GM18508 (cell line): Measurements from ENCODE around the gene DGKI.
"Not testable (repeated sequence)": the region's sequence is repeated elsewhere in the genome, so short reads cannot be mapped to it uniquely, and the experiment has no call there.

Source experiments
- ATAC-seq: cut with Tn5 transposase; IDR thresholded peaks from one replicate; pipeline ENCODE4 v1.9.1; 2021; ENCODE audit warnings: moderate number of reproducible peaks; ENCODE audit not compliant: insufficient read depth, unreplicated experiment

The DGKI gene

DNA sequence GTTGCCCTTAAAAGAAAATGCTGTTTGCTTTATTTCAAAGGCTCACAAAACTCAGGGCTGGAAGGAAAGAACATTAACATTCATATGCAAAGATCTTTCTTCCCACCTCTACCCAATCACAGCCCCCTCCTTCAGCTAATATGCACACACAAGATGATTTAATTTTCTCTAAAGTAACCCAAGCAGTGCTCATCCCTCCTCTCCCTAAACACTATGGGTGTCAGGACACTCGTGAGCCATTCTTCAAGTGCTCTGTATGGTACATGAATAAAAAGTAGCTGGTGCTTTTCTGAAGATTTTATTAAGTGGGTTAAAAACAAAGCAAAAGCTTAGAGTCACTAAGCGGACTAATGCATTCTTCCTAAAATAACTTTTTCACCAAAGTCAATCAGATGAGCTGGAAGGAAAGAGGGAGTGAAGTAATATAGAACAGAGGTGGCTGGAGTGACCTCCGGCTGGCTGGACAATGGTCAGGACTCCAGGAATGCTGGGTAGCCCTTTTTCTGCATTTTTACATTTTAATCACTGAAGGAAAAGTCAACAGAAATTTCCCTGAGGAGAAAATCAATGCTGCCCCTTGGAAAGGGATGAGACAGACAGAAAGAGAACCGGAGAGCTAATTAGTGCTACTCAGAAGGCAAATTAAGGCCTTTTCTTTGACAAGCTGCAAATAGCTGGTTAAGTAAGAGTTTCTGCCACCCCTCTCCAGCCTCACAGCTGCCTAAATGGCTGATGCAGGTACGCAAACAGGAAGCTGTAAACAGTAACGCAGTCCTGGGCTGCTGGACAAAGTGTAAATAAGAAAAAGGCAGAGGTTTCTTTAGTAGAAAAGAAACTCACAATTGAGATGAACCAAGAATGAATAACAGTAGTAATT, 6.6 kb downstream of the DGKI start:
- no peak for ATAC-seq

DNA sequence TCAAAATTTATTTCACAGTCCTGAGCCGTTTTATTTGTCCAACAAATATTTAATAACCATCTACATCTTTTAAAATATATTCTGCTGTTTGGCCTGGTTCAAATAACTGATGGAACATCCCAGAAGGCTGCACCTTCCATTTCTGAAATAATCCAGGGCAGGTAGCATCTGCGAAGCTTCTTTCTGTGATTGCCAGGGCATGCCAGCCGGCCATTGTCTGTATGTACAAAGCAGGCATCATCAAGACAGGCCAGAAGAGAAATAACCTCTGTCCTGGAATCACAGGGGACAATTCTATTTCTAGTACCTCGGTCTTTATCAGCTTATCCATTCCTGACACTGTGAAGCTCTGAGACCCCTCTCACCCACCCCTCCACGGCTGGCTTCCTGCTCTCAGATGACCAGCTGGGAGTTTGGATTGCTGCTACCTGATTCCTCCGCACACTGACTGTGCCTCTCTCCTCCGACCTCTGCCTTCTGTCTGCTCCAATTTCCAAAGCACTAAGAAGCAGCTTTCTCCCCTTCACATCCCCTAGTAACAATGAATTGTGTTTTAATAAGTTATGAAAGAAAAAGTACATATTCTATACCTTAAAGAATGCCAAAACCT, 8.0 kb downstream of the DGKI start:
- no peak for ATAC-seq

DNA sequence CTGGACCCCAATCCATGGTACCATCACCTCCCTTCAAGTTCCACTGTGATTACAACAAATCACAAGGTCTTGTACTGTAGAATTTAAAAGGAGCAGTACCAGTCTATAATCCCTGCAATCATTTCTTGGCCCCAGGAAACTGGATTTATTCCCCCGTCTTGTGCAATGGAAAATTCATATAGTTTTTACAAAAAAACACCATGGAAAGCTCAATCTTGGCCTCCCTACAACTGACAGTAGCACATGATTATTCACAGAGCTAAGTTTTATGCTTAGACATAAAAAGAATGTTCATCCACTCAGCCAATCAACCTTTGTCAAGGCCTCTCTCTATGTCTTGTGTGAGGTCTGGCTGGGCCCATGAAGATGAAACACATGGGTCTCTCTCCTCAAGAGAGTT, 10.2 kb downstream of the DGKI start:
- ATAC-seq = no peak

DNA sequence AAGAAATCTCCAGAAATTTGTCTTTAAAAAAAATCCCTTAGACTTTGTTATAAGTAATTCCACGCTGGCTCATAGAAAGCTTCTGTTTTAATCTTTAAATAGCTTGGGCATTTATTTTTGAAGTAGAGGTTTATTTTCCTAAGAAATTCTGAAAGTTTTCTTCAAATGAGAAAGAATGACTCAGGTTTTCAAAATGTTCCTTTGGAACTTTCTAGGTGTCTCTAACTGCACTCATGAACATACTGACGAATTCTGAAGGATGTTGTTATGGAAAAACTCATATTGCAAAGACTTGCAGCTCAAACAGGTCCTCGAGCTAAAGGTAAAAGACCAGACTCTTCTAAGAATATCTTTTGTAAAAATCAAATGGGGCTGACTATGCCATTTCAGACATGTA, 10.7 kb downstream of the DGKI start:
- no peak for ATAC-seq

DNA sequence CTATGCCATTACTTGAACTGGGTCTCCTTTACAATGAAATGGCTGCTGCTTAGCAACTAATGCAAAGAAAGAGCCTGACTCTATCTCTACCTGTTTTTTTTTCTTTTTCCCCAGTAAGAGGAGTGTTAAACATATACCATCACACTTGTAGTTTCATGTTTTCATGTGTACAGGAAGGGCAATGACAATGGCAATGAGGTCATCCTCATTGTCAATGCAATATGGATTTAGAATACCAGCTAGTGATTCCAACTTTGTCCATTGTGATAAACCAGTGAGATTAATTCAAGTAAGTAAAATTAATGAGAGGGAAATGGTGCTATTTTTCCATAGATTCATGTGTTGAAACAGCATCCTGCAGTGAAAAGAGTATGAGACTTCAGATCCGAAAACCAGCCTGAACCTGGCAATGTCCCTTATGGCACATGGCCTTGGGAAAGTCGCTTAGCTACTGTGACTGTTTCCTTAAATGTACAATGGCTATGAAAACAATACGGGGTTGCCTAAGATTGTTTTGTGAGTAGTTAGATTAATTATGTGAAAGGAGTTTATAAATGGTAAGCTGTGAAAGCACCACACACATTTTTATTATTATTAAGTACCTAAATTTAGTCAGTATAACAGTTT, 11.2 kb downstream of the DGKI start:
- ATAC-seq = no peak

DNA sequence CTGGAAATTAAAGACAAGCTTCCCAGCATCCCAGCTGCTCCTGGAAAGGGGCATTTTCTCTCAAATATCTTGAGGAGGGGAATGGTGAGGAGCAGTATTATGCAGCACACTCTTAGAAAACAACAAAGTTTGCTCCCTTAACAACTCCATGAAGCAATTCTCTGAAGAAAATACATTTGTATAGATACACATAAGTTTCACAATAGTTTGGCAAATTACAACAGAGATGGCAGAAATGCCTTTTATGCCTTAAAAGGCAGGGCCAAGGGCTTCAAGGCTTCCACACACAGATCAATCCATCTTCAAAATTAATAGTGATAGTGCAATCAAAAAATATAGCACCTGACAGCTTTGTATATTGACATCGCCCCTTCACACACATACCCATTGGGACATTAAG, 12.2 kb downstream of the DGKI start:
- no peak for ATAC-seq

DNA sequence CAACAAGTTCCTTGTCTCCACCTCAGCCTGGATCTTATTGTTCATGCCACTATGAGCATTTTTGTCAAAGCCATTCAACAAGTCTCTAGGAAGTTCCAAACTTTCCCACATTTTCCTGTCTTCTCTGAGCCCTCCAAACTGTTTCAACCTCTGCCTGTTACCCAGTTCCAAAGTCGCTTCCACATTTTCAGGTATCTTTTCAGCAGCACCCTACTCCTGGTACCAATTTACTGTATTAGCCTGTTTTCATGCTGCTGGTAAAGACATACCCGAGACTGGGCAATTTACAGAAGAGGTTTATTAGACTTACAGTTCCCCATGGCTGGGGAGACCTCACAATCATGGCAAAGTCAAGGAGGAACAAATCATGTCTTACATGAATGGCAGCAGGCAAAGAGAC, 13.8 kb downstream of the DGKI start:
- not testable (repeated sequence) for ATAC-seq

DNA sequence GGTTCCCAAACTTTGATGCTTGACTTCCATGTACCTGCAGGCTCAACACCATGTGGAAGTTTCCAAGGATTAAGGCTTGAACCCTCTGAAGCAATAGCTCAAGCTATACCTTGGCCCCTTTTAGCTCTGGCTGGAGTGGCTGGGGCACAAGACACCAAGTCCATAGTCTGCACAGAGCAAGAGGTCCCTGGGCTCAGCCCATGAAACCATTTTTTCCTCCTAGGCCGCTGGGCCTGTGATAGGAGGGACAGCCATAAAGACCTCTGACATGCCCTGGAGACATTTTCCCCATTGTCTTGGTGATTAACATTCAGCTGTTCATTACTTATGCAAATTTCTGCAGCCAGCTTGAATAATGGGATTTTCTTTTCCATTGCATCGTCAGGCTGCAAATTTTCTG, 14.4 kb downstream of the DGKI start:
- no peak for ATAC-seq

DNA sequence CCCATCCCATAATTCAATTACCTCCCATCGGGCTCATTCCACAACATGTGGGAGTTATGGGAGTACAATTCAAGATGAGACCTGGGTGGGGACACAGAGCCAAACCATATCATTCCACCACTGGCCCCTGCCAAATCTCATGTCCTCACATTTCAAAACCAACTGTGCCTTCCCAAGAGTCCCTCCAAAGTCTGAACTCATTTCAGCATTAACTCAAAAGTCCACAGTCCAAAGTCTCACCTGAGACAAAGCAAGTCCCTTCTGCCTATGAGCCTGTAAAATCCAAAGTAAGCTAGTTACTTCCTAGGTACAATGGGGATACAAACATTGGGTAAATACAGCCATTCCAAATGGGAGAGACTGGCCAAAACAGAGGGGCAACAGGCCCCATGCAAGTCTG, 15.2 kb downstream of the DGKI start:
- not testable (repeated sequence) for ATAC-seq

DNA sequence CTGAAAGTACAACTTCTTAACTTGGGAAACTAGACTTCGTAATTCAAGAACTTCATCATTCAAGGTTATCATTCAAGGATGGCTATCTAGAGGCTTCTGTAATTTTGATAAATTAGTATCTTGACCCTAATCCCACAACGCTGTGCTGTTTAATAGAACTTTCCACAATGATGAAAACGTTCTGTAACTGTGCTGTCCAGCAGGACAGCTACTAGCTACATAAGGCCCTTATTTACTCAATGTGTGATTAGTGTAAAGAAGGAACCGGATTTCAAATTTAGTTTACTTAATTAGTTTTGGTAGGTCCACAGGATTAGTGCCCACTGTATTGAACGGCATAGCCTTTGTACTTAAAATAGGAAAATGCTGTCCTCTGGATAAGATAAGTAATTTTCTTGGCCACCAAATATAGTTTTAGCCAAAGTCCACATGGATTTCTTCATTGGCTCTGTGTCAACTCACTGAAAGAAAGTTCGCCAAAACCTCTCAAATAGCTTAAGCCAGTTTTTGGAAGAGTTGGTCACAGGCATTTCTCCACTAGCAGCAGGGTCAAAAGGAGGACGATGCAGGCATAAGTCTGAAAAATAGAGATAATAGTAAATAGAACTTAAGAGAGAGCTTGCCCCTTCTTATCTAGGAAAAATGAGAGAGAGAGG, 17.3 kb downstream of the DGKI start:
- no peak for ATAC-seq

DNA sequence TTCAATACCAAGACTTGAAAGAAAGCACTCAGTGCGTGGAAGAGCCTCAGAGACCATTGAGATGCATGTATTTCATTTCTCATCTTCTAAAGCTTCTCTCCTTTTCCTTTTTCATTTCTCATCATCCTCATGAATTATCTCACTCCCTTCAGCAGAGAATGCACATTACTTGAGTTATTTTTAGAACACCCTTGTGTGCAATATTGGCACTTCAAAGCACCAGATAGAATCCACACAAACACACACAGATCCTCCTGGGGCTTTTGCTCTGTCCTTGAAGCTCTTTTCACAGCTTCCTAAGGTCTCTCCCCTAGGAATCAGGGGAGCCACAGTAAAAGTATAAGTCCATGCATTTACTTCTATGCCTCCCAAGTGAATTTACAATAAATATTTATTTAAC, 18.3 kb downstream of the DGKI start:
- ATAC-seq = no peak

DNA sequence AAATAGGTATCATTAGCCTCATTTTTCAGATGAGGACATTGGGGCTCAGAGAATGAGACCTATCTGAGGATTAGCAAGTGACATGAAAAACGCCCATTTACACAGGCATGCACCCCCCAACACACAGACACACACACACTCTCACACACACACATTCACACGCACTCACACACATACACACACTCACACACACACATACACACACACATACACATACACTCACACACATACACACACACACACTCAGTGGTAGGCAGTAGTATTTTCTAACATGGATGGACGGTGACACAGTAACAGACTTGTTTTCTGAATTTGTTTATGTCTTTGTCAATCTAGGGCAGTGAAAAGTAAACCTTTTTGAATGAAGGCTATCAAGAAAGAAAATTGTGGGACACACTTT, 21.3 kb downstream of the DGKI start:
- no peak for ATAC-seq

DNA sequence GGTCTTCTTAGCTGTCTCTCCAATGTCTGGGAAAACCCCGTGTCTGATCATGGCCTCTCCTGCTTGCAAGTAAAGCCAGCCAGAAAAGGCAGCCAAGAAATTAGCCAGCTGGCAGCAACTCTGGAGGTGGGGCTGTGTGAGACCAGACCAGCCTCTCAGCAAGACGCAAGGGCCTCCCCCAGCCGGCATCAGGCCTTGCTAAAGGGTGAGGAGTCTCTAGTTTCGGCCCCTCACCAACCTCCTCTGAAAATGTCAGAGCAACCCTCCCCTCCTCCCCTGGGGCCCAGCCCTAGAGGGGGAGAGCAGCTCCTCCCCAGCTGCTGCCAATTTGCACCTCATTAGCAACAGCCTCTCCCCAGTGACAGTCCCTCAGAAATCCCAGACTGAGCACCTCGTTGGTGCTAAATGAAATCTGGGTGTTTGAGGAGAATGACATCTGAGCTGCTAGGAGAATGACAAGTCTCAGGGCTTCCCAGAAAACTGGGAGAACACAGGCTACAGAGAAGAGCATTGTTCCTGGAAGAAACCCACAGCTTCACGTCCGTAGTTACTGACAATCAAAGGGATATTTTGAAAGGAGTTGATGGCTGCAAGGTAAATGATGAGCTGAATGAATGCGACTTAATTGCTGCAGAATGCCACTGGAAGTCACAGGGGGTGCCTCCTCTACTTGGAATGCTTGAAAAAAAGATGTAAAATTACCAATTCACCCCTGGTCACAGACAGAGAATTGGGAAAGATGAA, 25.9 kb downstream of the DGKI start:
- no peak for ATAC-seq

DNA sequence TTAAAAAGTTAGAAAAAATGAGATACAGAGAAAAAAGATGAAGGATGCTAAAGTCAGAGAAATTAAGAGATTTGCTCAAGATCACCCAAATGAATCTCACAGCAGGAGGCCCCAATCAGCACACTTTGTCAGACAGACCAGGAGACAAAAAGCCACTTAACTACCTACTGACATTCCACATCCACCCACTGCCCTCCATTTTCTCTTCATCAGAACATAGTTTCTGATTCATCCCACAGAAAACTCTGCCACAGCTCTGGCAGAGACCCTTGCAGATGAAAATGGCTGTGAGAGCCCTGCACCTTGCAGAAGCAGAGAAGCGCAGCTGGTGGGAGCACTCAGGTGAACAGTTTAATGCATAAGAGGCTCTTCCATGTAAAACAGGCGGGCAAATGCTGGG, 26.6 kb downstream of the DGKI start:
- ATAC-seq = no peak

DNA sequence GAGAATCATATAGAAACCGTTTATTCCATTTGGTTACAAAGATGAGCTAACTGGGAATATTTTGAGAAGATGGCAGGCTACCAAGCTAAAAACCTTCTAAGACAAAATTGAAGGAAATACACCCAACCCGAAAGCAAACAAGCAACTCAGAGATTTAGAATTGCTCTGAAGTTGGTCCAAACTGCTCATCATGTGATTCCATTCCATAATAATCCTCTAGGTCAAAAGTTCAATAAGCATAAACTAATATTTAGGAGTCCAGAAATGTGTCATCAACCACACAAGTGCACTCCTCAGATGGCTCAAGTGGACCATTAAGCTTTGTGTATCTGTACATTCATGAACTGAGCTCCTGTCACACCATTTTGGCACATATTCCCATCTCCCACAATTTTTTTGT, 28.7 kb downstream of the DGKI start:
- no peak for ATAC-seq

DNA sequence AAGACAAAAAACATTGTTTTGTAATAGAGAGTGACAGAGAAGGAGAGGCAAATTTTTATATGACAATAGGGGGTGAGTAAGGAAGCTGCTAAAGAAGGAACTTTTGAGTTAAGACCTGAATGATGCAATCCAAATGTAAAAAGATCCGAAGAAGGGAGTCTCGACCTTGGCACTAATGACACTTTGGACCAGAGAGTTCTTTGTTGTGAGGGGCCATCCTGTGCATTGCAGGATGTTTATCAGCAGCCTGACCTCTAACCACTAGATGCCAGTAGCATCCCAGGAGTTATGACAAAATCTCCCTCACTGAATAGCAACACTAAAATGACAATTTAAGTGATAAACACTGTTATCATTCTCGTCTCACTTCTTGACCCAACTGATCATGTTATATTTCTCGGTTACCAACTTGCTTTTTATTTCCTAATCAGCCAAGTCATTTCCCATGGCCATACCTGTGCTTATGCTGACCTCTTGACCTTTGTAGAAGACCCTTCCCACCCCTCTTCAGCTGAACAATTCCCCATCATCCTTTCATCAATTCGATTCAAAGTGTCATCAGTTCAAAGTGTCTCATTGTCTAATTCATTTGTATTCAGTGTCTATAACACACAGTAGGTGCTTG, 30.0 kb downstream of the DGKI start:
- ATAC-seq = no peak

DNA sequence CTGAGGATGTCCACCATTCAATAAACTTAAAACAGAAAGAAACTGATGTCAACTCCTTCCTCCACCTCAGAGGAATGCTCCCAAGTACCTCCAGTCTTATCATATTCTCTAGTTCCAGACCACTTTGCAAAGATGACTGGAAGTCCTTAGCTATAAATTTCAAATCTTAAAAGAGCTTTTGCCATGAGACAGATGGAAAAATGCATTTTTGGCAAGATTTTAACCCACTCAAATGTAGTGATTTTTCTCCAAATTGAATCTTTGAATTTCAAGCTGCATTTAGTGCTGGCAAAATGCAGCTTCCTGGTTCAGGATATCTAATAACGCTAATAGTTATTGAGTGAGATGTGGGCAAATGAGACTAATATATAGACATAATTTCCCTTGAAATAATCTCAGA, 33.2 kb downstream of the DGKI start:
- no peak for ATAC-seq

DNA sequence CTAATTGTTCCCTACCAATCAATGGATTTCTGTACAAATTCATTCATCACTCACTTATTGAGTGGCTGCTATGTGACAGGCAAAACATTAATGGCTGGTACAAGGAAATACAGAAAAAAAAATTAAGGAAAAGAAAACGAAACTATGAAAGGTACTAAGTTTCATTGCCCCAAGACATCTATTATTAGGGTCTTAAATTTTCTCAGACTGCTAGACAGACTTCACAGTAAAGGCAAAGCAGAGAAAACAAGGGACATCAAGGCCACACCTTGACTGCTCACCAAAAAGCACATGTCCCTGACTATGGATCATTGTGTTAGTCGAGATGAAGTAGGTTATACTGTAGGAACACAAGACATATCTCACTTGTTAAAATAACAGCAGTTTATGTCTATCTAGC, 36.5 kb downstream of the DGKI start:
- ATAC-seq = no peak

DNA sequence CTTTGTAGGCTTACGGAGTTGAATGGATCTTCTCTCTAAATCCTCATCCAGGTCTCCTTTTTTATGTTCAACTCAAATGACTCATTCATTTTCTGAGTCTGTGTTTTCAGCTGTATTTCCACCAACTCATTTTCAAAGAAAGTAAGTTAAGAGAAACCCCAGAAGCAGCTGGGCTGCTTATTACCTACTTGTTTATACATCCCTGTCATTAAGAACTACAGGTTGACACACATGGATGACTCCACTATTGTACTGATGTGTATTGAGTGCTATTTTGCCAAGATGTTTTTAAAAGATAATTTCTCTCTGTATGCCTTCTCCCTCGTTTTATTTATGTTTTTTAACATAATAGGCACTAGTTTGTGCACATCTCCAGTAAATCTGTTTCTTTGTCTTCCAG, 41.9 kb downstream of the DGKI start:
- no peak for ATAC-seq

DNA sequence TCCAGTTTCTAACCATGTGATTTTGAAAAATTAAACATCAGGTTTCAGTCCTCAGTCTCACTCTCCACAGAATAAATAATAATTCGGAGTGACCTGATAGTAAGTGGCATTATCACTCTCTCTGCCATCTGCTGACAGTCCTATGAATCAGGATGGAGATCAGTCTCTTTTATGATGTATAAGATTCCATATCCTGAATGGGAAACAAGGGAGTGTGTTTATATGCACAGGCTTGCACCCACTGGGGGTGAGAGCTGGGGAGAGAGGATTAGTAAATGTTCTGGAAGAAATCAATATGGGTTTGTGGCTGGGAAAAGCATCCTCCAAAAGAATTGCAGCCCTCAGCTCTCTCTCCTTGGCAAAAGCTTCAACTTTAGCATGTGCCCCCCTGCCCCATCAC, 45.3 kb downstream of the DGKI start:
- no peak for ATAC-seq
